ENCODE data around the gene PDCD7.

DNA sequence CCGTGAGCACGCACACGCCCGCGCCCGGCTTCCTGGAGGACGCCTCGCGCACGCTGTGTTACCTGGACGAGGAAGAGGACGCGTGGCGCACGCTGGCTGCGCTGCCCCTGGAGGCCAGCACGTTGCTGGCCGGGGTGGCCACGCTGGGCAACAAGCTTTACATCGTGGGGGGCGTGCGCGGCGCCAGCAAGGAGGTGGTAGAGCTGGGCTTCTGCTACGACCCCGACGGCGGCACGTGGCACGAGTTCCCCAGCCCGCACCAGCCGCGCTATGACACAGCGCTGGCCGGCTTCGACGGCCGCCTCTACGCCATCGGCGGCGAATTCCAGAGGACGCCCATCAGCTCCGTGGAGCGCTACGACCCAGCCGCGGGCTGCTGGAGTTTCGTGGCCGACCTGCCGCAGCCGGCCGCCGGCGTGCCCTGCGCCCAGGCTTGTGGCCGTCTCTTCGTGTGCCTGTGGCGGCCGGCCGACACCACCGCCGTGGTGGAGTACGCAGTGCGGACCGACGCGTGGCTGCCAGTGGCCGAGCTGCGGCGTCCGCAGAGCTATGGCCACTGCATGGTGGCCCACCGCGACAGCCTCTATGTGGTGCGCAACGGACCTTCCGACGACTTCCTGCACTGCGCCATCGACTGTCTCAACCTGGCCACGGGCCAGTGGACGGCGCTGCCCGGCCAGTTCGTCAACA lies 56.2 kb downstream of the PDCD7 start:
- no peak for TF ChIP-seq CTCF (IDR thresholded peaks at IDR 0.05)
- TF ChIP-seq POLR2A (IDR thresholded peaks at IDR 0.05) = no peak

Data from testis (tissue), 2 donors.